Muscle of leg (tissue), 11 donors: Measurements from ENCODE around the gene CYSRT1. TPM values are rescaled to one million over a fixed set of nuclear protein-coding genes. Genes with fewer than 3 reads are reported as not detected.

Experiments
- DNase-seq: peaks from one replicate; pipeline ENCODE4 v3.0.0; 2013
- H3K27ac ChIP-seq: one replicate; pipeline ENCODE4 v1.5.1; 2013; ENCODE audit warnings: mild to moderate bottlenecking, low read length, control low read depth
- H3K27me3 ChIP-seq: one replicate; pipeline ENCODE4 v1.6.1; 2013; ENCODE audit warnings: low read length; ENCODE audit not compliant: control insufficient read depth, insufficient read depth
- H3K36me3 ChIP-seq: one replicate; pipeline ENCODE4 v1.6.1; 2013; ENCODE audit warnings: low read length; ENCODE audit not compliant: control insufficient read depth, insufficient read depth
- H3K4me1 ChIP-seq: one replicate; pipeline ENCODE4 v1.6.1; 2013; ENCODE audit warnings: low read length; ENCODE audit not compliant: control insufficient read depth, insufficient read depth
- H3K4me3 ChIP-seq: one replicate; pipeline ENCODE4 v1.5.1; 2013; ENCODE audit warnings: low read length, control low read depth
- H3K9me3 ChIP-seq: replicated peaks from 2 replicates; pipeline ENCODE4 v1.6.1; 2013; ENCODE audit warnings: low read depth, low read length; ENCODE audit not compliant: control insufficient read depth
- WGBS: methylation state at CpG from one replicate; pipeline ENCODE4 v1.1.5; 2013; ENCODE audit warnings: missing lambda C conversion rate; ENCODE audit not compliant: insufficient coverage; 5-methylcytosine and 5-hydroxymethylcytosine counted together
- polyA plus RNA-seq, 8 donors: library from polyadenylated mRNA; unstranded; fragments of 120-200 nt; gene quantifications; one replicate each; pipeline versions ENCODE4 v1.2.1 to v1.2.3, GENCODE V29; 2013; ENCODE audit warnings: inconsistent platforms in 1 of 8, low replicate concordance in 1 of 8; ENCODE audit not compliant: insufficient read length in 8 of 8, insufficient read depth in 1 of 8
- total RNA-seq: library from RNA; stranded (reverse); fragments of 120-200 nt; gene quantifications from one replicate; pipeline ENCODE4 v1.2.4, GENCODE V29; 2013

CYSRT1 gene
- total and polyA plus RNA-seq, 9 donors, result 0.18 to 5.6 (median 3.1) TPM

DNA sequence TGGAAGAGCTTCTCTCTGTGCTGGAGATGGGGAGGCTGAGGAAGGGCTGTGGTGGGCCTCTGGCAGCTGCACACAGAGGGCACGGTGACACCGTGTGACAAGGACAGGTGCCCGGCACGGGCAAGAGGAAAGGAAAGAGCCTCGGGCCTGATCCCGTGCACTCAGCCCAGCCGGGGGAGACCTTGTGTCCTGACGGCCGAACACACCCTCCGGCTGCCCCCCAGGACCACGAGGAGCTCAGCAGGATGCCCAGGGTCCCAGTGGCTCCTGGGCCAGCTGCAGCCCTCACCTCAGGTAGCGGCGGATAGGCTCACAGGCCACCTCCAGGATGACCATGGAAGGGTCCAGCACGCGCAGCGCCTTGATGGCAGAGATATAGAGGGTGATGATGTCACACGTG is 42.1 kb upstream of the CYSRT1 start:
- Histone ChIP-seq H3K36me3 (peaks cover 90% of the 10 kb centered on the region), H3K27ac (no peak overlapping the region), H3K4me3 (no peak overlapping the region), H3K27me3 (no peaks in the 10 kb centered on the region), H3K4me1 (peaks cover 18% of the 10 kb centered on the region), H3K9me3 (no peaks in the 10 kb centered on the region)
- WGBS, result 95% methylated on average over 17 of the region's 17 CpGs
- DNase-seq, result no peak

DNA sequence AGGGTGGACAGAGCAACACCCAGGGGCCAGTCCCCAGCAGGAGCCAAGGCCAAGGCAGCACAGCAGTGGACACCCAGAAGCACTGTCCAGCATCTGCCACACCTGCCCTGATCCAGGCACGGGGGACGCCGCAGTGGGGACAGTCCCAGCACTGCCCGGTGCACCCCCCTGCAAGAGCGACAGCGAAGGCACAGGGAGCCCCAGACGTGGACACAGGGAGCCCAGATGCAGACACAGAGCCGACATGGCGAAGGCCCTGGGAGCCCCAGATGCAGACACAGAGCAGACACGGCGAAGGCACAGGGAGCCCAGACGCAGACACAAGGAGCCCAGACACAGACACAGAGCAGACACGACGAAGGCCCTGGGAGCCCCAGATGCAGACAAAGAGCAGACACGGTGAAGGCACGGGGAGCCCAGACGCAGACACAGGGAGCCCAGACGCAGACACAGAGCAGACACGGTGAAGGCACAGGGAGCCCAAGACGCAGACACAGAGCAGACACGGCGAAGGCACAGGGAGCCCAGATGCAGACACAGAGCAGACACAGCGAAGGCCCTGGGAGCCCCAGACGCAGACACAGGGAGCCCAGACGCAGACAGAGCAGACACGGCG is 40.9 kb upstream of the CYSRT1 start:
- H3K36me3 ChIP-seq, result peaks cover 78% of the 10 kb centered on the region
- 92% methylated on average over 27 of the region's 27 CpGs for WGBS

DNA sequence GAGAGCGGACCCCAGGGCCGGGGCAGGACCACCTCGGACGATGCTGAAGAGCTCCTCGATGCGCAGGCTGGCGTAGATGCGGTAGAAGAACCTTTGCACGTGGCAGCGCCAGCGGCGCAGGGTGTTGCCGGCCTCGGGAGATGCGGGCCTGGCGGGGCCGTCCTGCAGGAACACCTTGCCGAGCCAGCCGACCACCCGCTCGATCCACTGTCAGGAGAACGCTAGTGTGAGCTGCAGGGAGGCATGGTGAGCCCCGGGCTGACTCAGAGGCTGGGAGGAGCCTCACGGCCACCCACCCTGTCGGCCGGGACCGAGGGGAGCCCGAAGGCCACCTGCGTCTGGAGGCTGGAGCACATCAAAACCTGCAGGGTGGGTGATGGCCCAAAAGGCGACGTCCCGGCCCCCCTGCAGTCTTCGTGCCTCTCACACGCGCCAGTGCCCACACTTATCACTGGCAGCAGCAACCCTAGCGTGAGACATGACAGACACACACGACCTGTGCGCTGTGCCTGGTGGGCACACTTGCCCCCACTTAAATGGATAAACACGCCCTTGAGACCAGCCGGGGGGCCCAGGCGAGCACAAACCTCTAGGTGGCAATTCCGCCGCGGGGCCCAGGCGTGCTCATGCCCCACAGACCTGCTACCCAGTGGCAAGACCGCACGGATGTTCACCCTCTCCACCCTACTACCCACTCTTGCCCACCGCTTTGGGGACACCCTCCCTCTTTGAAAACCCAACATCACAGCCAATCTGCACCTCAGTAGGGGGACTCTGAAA is 39.9 kb upstream of the CYSRT1 start:
- Histone ChIP-seq H3K4me1 (peaks cover 32% of the 10 kb centered on the region), H3K9me3 (no peaks in the 10 kb centered on the region), H3K36me3 (peaks cover 74% of the 10 kb centered on the region), H3K4me3 (no peak overlapping the region), H3K27me3 (no peaks in the 10 kb centered on the region), H3K27ac (no peak overlapping the region)
- 90% methylated on average over 47 of the region's 48 CpGs for WGBS
- no peak for DNase-seq

More for the DNA sequence above, 40.9 kb upstream of the CYSRT1 start:
- Histone ChIP-seq H3K27ac (no peak overlapping the region), H3K9me3 (no peaks in the 10 kb centered on the region), H3K4me3 (no peak overlapping the region), H3K4me1 (peaks cover 23% of the 10 kb centered on the region), H3K27me3 (no peaks in the 10 kb centered on the region)
- DNase-seq, result no peak

DNA sequence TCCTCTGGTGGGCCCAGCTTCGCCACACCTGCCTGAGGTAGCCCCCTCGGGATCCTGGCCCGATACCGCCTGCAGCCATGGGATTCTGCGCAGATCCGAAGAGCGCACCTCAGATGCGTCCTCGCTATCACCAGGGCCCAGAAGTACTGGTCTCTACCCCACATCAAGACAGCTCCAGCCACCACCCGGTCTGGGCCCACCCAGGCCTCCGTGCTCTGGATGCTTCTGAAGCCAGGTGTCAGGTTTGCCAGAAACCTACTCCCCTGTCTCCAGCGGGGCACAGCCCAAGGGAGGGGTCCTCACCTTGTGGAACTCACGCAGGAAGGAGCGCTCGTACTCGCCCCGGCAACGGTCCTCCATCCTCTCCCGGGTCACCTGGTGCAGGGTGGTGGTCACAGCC is 39.1 kb upstream of the CYSRT1 start:
- 92% methylated on average over 17 of the region's 19 CpGs for WGBS
- DNase-seq, result no peak
- H3K27ac ChIP-seq, result no peak overlapping the region
- H3K4me1 ChIP-seq, result peaks cover 41% of the 10 kb centered on the region
- no peaks in the 10 kb centered on the region for H3K9me3 ChIP-seq
- H3K27me3 ChIP-seq, result no peaks in the 10 kb centered on the region
- no peak overlapping the region for H3K4me3 ChIP-seq
- H3K36me3 ChIP-seq, result peaks cover 74% of the 10 kb centered on the region

DNA sequence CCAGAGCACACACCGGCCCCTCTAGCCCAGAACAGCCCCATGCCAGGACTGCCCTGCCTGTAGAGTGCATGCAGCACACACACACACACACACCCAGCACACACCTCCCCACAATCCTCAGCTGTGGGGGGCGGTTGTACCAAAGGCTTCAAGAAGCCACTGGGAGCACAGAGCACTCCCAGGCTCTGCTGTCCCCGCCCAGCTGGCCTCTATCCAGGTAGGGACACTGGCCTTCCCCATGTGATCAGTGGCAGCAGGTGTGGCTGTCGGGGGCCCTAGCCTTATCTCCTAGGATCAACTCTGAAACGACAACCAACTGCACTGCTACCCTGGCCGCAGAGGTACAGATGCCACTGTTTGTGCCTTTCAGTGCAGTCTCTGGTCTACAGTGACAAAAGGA is 38.6 kb upstream of the CYSRT1 start:
- H3K4me3 ChIP-seq, result no peak overlapping the region
- DNase-seq, result no peak
- no peaks in the 10 kb centered on the region for H3K9me3 ChIP-seq
- WGBS, result 86% methylated on average over 4 of the region's 6 CpGs
- H3K4me1 ChIP-seq, result peaks cover 46% of the 10 kb centered on the region
- H3K27ac ChIP-seq, result no peak overlapping the region
- peaks cover 74% of the 10 kb centered on the region for H3K36me3 ChIP-seq
- H3K27me3 ChIP-seq, result no peaks in the 10 kb centered on the region

DNA sequence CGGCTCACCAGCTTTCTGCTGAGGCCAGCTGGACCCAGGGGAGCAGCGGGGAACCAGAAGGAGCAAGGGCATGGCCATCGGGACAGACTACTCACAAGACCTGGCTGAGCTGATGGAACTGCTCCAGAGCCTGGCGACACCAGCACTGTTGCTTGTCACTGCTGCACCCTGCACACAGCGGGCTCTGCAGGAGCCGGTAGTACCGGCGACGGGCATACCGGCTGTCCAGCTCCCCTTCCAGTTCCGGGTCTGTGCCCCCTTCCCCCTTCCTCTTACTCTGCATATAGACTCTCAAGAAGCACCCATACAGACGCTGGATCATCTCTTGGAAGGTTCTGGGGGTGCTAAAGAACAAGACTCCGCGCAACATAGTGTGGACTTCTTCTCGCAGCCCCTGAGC is 37.6 kb upstream of the CYSRT1 start:
- Histone ChIP-seq H3K4me3 (peak overlapping the region; percentile 99), H3K9me3 (no peaks in the 10 kb centered on the region), H3K27me3 (no peaks in the 10 kb centered on the region), H3K27ac (no peak overlapping the region), H3K4me1 (peaks cover 47% of the 10 kb centered on the region), H3K36me3 (peaks cover 75% of the 10 kb centered on the region)
- no peak for DNase-seq
- WGBS, result 87% methylated on average over 13 of the region's 15 CpGs

DNA sequence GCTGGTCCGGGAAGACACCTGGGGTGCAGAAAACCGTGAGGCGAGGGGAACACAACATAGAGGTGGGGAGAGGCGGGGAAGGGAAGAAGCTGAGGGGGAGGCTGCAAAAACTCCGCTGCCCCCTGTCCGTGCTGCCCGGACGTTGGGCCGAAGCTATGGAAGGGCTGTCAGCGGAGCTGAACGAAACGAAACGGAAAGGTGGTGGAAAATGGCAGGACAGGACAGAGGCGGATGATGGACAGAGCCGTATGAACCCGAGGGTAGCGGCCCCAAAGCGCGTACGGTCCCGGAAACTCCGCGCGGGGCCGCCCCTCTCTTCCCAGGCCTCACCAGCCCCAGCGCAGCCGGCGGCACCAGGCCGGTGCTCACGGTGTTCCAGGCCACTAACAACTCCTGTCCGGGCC is 36.9 kb upstream of the CYSRT1 start:
- Histone ChIP-seq H3K4me1 (peaks cover 47% of the 10 kb centered on the region), H3K27me3 (no peaks in the 10 kb centered on the region), H3K27ac (peak overlapping the region; percentile 77), H3K4me3 (peak overlapping the region; percentile 99), H3K9me3 (no peaks in the 10 kb centered on the region), H3K36me3 (peaks cover 73% of the 10 kb centered on the region)
- no peak for DNase-seq
- under 1% methylated on average over 25 of the region's 31 CpGs for WGBS

DNA sequence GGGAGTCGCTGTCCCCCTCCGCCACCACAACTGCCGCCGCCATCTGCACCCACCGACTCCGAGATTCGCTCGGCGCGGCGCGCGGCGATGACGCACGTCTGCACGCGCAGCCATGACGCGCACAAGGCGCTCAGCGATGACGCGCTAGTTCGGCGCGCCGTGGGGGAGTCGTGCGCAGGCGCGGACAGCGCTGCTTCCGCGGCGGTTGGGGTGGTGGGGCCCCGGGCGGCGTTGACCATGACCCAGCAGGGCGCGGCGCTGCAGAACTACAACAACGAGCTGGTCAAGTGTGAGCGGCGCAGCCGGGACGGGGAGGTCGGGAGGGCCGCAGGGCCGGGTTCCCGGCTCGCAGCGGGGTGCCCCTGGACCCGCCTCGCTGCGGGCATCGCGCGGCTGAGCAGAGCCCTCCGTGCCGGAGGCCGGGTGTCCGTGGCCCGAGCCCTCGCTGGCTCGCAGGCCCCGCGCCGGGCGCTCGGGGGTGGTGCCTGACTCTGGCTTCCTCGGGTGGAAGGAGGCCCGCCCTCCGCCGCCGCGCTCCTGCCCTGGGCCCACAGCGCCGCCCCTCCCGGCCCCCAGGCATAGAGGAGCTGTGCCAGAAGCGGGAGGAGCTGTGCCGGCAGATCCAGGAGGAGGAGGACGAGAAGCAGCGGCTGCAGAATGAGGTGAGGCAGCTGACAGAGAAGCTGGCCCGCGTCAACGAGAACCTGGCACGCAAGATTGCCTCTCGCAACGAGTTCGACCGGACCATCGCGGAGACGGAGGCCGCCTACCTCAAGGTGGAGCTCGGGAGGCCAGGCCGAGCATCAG is 36.3 kb upstream of the CYSRT1 start, which contains the start of the genes ANAPC2 and SSNA1:
TSS of gene ANAPC2 (minus strand) at position 71 of the 807 bp plus-strand sequence. CDS start at position 43, 28 bp downstream.
TSS of gene SSNA1 (plus strand) at position 187 of the 807 bp plus-strand sequence. CDS start at position 238, 51 bp downstream.
- Histone ChIP-seq H3K36me3 (peaks cover 67% of the 10 kb centered on the region), H3K27ac (peak within 1 kb of the TSS; percentile 85), H3K4me1 (peaks cover 47% of the 10 kb centered on the region), H3K9me3 (no peaks in the 10 kb centered on the region), H3K27me3 (no peaks in the 10 kb centered on the region), H3K4me3 (peak within 1 kb of the TSS; percentile 99)
- DNase-seq, result peak; percentile 98
- under 1% methylated on average over 93 of the region's 98 CpGs for WGBS

DNA sequence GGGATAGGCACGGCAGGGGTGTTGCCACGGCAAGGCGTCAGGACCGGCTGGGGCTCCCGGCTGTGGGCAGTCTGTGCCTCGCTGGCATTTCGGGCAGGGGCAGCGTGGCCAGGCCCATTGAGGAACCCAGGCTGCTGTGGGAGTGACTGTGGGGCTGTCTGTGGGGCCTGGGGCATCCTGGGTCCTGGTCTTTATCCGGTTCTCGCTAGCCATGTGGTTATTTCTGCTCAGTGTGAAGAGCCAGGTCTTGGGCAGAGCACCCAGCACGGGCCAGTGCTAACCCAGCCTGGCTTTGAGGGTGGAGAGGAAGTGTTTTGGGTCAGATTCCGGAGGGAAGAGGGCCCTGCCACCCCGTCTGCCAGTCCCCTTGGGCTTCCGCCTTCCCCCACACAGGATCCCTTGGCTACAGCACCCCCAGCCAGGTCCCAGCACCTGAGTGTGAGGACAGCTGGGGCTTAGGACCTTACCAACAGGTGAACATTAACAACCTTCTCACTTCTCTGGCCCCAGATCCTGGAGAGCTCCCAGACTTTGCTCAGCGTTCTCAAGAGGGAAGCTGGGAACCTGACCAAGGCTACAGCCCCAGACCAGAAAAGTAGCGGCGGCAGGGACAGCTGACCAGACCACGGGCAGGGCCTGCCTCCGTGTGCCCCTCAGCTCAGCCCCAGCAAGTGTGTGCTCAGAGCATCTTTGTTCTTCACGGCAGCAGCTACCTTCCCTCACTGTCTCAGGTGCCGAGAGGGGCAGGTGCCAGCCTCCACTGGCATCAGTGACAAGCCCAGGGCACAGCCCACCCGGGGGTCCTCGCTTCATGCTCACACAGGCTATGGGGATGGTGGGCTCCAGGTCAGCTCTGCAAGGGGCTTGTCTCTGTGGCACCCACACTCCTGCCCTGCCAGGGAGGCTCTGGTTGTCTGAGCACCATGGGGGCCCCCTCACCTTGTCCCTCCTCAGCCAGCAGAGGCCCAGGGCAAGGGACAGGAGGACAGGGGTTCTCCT is 35.4 kb upstream of the CYSRT1 start:
- H3K36me3 ChIP-seq, result peaks cover 58% of the 10 kb centered on the region
- H3K9me3 ChIP-seq, result no peaks in the 10 kb centered on the region
- peak overlapping the region; percentile 99 for H3K4me3 ChIP-seq
- H3K4me1 ChIP-seq, result peaks cover 52% of the 10 kb centered on the region
- no peaks in the 10 kb centered on the region for H3K27me3 ChIP-seq
- 35% methylated on average over 22 of the region's 23 CpGs for WGBS
- H3K27ac ChIP-seq, result peak overlapping the region; percentile 85
- no peak for DNase-seq
